Measurements from ENCODE around the gene ZNF626. TPM values are rescaled to one million over a fixed set of nuclear protein-coding genes. Genes with fewer than 3 reads are reported as not detected.
A peak's percentile ranks its signal among the peaks of the same experiment; 100 is the strongest.
"Not testable (repeated sequence)": the region's sequence is repeated elsewhere in the genome, so short reads cannot be mapped to it uniquely, and the experiment has no call there.

The ZNF626 gene
- polyA plus RNA-seq, 1 experiment, result 9.0 TPM

DNA sequence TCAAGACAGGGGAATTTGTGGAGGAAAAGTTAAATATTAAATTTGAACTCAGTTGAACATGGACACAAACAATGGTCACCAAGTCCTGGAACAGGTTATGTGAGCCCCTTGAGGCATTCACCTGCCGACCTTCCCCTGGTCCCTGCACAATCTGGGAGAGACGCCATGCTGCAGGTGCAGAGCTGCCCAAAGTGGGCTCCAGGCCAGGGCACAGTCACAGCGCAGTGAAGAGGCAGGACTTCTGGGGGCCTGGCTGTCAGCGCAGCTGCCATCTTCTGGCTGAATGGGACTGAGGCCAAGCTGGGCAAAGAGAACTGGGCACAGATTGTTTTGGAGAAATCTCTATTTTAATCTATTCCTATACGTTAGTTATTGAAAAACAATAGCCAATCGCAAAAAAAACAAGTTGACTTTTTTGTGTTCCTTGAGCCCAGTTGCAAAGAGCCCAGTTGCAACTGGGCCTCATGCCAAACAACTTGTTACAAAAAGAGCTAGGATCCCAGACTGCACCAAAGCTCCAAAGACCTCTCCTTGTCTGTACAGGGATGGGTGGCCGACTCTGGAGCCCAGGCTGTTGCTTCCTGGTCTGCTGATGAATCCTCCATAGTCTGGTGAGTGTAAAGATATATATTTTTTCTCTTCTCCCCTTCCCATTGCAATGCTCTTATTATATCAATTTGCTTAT is 1.2 kb upstream of the ZNF626 start:
- DNase-seq (ENCODE audit: low read depth, low spot score), result no peak
- Histone ChIP-seq H3K4me3 (ENCODE audit: low read depth, low read length) (no peak overlapping the region), H3K27ac (ENCODE audit: low read depth, low read length) (no peak overlapping the region), H3K9me3 (ENCODE audit: control insufficient read depth, insufficient read depth, low read length) (peaks cover 50% of the 10 kb centered on the region), H3K27me3 (ENCODE audit: control insufficient read depth, insufficient read depth, low read length) (no peaks in the 10 kb centered on the region)
- ChIA-PET POLR2A (no interaction called here), CTCF (no interaction called here)
- TF ChIP-seq CTCF (IDR thresholded peaks at IDR 0.05; ENCODE audit: low read depth, low read length), result no peak

DNA sequence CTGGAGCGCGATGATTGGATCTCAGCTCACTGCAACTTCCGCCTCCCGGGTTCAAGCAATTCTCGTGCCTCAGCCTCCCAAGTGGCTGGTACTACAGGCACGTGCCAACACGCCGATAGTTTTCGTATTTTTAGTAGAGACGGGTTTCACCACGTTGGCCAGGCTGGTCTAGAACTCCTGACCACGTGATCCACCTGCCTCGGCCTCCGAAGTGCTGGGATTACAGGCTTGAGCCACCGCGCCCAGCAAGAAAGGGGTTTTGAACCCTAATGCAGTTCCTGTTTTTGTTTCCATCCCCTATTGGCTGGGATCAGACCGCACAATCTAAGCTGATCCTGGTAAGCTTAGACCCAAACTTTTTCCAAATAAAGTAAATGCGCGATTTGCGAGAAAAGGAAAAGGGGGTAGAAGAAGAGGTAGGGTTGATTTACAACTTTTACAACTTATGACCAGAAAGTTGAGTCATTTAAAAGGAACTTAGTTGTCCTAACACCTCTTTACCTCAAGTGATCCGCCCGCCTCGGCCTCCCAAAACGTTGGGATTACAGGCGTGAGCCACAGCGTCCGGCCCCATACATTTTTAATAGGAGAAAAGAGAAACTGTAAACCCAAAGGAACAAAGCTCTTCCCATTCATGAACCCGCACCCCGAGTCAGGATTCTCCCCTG is 764 bp downstream of the ZNF626 start:
- peak overlapping the region; percentile 83 for H3K27ac ChIP-seq (ENCODE audit: low read depth, low read length)
- H3K9me3 ChIP-seq (ENCODE audit: control insufficient read depth, insufficient read depth, low read length), result peaks cover 56% of the 10 kb centered on the region
- ChIA-PET POLR2A (interaction anchor here (0.6 to 1.5 kb wide), 5 partner anchors 8 to 884 kb away, joined by 3 to 20 read pairs (median 5); partner anchors contain the start of genes ZNF66 and ZNF737), CTCF (interaction anchor here (1.0 kb wide), 1 partner anchor 339 kb away, joined by 4 read pairs; no protein-coding TSS in a partner anchor)
- peak overlapping the region; percentile 86 for H3K4me3 ChIP-seq (ENCODE audit: low read depth, low read length)
- H3K27me3 ChIP-seq (ENCODE audit: control insufficient read depth, insufficient read depth, low read length), result no peaks in the 10 kb centered on the region
- TF ChIP-seq CTCF (IDR thresholded peaks at IDR 0.05; ENCODE audit: low read depth, low read length), result no peak
- no peak for DNase-seq (ENCODE audit: low read depth, low spot score)

- POLR2A ChIA-PET, result no interaction called here
- Histone ChIP-seq H3K27me3 (ENCODE audit: control insufficient read depth, insufficient read depth, low read length) (no peaks in the 10 kb centered on the region), H3K9me3 (ENCODE audit: control insufficient read depth, insufficient read depth, low read length) (peaks cover 42% of the 10 kb centered on the region), H3K4me3 (ENCODE audit: low read depth, low read length) (no peak overlapping the region), H3K27ac (ENCODE audit: low read depth, low read length) (no peak overlapping the region)
- DNase-seq (ENCODE audit: low read depth, low spot score), result no peak
- CTCF ChIA-PET, result no interaction called here
- no peak for TF ChIP-seq CTCF (IDR thresholded peaks at IDR 0.05; ENCODE audit: low read depth, low read length)
Measured at GRCh38 chr19:20640545-20640944, 20.8 kb downstream of the ZNF626 start.

DNA sequence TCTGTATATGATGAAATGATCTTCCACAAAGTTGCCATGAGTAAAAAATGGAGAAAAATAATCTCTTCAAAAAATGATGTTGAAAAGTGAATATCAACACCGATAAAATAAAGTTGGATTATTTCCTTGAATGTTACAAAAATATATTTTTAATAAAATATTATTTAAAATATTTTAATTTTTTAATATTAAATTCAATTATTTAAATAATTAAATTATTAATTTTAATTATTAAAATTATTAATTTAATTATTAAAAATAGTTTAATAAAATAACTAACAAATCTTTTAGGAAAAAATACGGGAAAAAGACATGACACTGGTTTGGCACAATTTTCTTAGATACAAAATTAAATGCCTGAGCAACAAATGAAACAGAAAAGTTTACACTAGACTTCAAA is 21.3 kb downstream of the ZNF626 start:
- H3K27ac ChIP-seq (ENCODE audit: low read depth, low read length), result no peak overlapping the region
- DNase-seq (ENCODE audit: low read depth, low spot score), result no peak
- ChIA-PET POLR2A (no interaction called here), CTCF (no interaction called here)
- no peak overlapping the region for H3K4me3 ChIP-seq (ENCODE audit: low read depth, low read length)
- H3K27me3 ChIP-seq (ENCODE audit: control insufficient read depth, insufficient read depth, low read length), result no peaks in the 10 kb centered on the region
- H3K9me3 ChIP-seq (ENCODE audit: control insufficient read depth, insufficient read depth, low read length), result peaks cover 45% of the 10 kb centered on the region
- TF ChIP-seq CTCF (IDR thresholded peaks at IDR 0.05; ENCODE audit: low read depth, low read length), result no peak

GRCh38 chr19:20624560-20624959 is 36.8 kb downstream of the ZNF626 start:
- peaks cover 26% of the 10 kb centered on the region for H3K9me3 ChIP-seq (ENCODE audit: control insufficient read depth, insufficient read depth, low read length)
- CTCF ChIA-PET; DNase-seq (ENCODE audit: low read depth, low spot score); POLR2A ChIA-PET; H3K27me3 ChIP-seq (ENCODE audit: control insufficient read depth, insufficient read depth, low read length); H3K4me3 ChIP-seq (ENCODE audit: low read depth, low read length); H3K27ac ChIP-seq (ENCODE audit: low read depth, low read length): not testable (repeated sequence)
